EL (cell line): ENCODE measurements around the gene CIPC.

Experiments used
- DNase-seq: peaks from one replicate; pipeline ENCODE4 v3.0.0-alpha.2; 2016

Gene CIPC

GRCh38 chr14:77103951-77104350 lies 5.9 kb downstream of the CIPC start:
- no peak for DNase-seq

GRCh38 chr14:77104393-77104792 lies 6.3 kb downstream of the CIPC start:
- DNase-seq = no peak

- DNase-seq = no peak
Measured at GRCh38 chr14:77105145-77105939, 7.3 kb downstream of the CIPC start.

- DNase-seq = no peak
Measured at GRCh38 chr14:77106666-77107065, 8.6 kb downstream of the CIPC start.

GRCh38 chr14:77107228-77107627 lies 9.2 kb downstream of the CIPC start:
- no peak for DNase-seq

- DNase-seq = no peak
Measured at GRCh38 chr14:77108753-77109152, 10.7 kb downstream of the CIPC start.

GRCh38 chr14:77109656-77110055 lies 11.6 kb downstream of the CIPC start:
- no peak for DNase-seq

- no peak for DNase-seq
Measured at GRCh38 chr14:77110286-77110685, 12.2 kb downstream of the CIPC start.

- DNase-seq = no peak
Measured at GRCh38 chr14:77111021-77111420, 13.0 kb downstream of the CIPC start.

- DNase-seq = no peak
Measured at GRCh38 chr14:77113644-77114043, 15.6 kb downstream of the CIPC start.

GRCh38 chr14:77114609-77115008 lies 16.6 kb downstream of the CIPC start:
- DNase-seq = no peak

GRCh38 chr14:77116172-77116817 lies 18.2 kb downstream of the CIPC start:
- no peak for DNase-seq

- DNase-seq = no peak
Measured at GRCh38 chr14:77119851-77120250, 21.8 kb downstream of the CIPC start.

GRCh38 chr14:77120771-77121743 lies 23.0 kb downstream of the CIPC start:
- DNase-seq = no peak

- DNase-seq = no peak
Measured at GRCh38 chr14:77122526-77123125, 24.6 kb downstream of the CIPC start.

- no peak for DNase-seq
Measured at GRCh38 chr14:77123381-77124325, 25.6 kb downstream of the CIPC start.

GRCh38 chr14:77124345-77125280 lies 26.6 kb downstream of the CIPC start:
- DNase-seq = peak; percentile 41

GRCh38 chr14:77125281-77125801 lies 27.3 kb downstream of the CIPC start:
- DNase-seq = no peak

- DNase-seq = no peak
Measured at GRCh38 chr14:77125823-77126325, 27.8 kb downstream of the CIPC start.

GRCh38 chr14:77126461-77126990 lies 28.5 kb downstream of the CIPC start:
- DNase-seq = no peak
